ENCODE results near the gene EZH1.
A peak's percentile ranks its signal among the peaks of the same experiment; 100 is the strongest.

EZH1 gene

GRCh38 chr17:42682722-42683403, 62.0 kb downstream of the EZH1 start:
- DNase-seq (ENCODE audit: low read depth in 3 of 3), result no peak

- DNase-seq (ENCODE audit: low read depth in 3 of 3), result no peak
These were observed 62.7 kb downstream of the EZH1 start, which contains the start of gene CNTNAP1 for GRCh38 chr17:42681976-42682721. TSS of gene CNTNAP1 (plus strand) at chr17:42682531. CDS start at chr17:42682830, 299 bp downstream.

DNA sequence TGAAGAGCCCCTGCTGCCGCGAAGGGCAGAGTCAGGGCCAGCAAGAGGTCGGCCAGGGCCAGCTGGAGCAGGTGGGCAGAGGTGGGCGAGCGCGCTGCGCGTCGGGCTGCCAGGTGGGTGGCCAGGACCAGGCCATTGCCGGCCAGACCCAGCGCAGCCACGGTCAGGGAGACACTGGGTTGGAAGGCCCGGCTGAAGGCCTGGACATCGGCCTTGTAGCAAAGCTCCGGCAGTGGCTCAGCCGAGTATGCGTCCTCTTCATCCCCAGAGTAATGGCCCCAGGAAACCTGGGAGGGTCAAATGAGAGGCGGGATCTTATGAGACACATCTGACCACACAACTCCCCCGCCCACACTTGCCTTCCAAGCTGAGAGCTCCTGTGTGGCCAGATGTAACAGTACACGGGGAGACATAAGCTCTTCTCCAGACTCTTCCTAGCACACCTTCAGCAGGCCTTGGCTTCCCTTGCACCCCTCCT, 64.5 kb downstream of the EZH1 start:
- DNase-seq (ENCODE audit: low read depth in 3 of 3), result no peak

- DNase-seq (ENCODE audit: low read depth in 3 of 3), result peak; percentile 41 to 74 (median 45)
These were observed 65.1 kb downstream of the EZH1 start for GRCh38 chr17:42679492-42680330.

- no peak for DNase-seq (ENCODE audit: low read depth in 3 of 3)
These were observed 65.8 kb downstream of the EZH1 start for GRCh38 chr17:42678951-42679491.

GRCh38 chr17:42677921-42678781, 66.7 kb downstream of the EZH1 start:
- peak; percentile 55 to 80 (median 61) for DNase-seq (ENCODE audit: low read depth in 3 of 3)

- peak; percentile 96 to 99 (median 98) for DNase-seq (ENCODE audit: low read depth in 3 of 3)
These were observed 67.6 kb downstream of the EZH1 start for GRCh38 chr17:42677012-42677857.

- DNase-seq (ENCODE audit: low read depth in 3 of 3), result no peak
These were observed 68.3 kb downstream of the EZH1 start, which contains the start of gene PLEKHH3 for GRCh38 chr17:42676424-42677011. TSS of gene PLEKHH3 (minus strand) at chr17:42676994. CDS start at chr17:42676563, 431 bp downstream.

DNA sequence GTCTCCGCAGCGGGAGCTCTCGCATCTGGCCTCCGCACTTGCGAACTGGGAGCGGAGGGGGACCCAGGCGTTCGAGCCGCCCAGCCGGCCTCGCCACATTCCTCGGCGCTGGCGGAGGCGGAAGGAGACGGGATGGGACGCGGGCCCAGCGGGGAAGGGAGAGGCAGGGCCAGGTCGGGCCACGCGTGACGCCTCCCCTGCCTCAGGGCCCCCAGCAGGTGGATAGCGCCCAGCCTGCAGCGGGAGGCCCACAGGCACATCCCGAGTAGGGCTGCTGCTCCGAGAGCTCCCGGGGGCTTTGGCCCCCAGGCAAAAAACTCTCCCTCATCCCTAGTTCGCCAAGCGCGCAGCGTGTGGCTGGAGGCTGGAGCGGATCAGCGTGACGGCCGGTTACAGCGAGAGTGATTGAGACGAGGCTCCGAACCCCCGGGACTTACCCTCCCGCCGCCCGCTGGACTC, 68.8 kb downstream of the EZH1 start:
- DNase-seq (ENCODE audit: low read depth in 3 of 3), result no peak

DNA sequence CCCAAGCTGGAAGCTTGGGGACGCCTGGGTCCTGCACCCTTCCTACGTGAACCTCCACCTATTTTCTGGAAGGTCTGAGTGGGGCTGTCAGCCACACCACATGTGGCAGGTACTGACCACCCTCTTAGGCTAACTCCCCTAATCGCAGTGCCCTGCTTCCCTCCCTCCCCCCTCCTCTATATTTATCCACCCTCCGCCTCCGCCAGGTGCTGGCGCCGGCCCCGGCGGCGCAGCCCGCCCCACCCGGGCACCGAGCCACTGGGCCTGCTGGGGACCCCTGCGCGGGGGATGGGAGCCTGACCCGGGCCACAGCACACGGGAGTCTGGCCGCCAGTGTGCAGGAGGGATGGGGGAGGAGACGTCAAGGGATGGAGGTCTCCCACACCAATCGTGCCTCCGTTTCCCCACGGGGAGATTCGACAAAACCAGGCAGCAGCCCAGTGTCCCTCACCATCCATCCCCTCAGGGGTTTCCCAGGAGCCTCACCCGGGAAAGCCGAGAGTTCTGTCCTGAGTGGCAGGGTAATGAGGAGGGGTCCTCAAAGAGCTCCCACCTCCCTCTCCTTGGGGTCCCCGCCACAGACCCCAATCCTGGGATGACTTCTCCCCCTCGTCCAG, 69.4 kb downstream of the EZH1 start:
- no peak for DNase-seq (ENCODE audit: low read depth in 3 of 3)

DNA sequence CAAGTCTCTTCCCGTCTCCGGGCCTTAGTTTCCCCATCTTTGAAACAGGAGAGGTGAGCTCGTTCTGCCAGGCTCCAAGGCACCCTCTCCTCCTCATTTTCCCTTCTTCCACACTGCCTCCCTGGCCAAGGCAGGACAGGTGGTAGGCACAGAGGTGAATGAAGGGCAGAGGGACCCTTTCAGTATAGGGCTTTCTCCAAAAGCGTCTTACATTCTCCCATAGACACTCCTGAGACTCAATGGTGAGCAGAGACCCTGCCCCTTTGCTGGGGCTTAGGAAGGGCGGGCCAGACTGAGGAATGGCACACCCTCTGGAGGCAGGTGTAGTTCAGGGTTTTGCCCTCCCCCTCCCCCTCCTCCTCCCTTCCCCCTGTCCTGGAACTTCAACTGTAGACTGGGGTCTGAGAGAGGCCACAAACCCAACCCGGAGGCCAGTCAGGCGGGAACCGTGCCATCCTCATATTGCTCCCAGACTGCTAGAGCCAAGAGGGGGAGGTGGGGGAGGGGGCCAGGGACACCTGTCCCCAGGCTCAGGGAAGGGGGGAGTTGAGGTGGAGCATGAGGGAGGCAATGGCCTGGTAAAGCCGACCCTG, 70.0 kb downstream of the EZH1 start:
- DNase-seq (ENCODE audit: low read depth in 3 of 3), result no peak

DNA sequence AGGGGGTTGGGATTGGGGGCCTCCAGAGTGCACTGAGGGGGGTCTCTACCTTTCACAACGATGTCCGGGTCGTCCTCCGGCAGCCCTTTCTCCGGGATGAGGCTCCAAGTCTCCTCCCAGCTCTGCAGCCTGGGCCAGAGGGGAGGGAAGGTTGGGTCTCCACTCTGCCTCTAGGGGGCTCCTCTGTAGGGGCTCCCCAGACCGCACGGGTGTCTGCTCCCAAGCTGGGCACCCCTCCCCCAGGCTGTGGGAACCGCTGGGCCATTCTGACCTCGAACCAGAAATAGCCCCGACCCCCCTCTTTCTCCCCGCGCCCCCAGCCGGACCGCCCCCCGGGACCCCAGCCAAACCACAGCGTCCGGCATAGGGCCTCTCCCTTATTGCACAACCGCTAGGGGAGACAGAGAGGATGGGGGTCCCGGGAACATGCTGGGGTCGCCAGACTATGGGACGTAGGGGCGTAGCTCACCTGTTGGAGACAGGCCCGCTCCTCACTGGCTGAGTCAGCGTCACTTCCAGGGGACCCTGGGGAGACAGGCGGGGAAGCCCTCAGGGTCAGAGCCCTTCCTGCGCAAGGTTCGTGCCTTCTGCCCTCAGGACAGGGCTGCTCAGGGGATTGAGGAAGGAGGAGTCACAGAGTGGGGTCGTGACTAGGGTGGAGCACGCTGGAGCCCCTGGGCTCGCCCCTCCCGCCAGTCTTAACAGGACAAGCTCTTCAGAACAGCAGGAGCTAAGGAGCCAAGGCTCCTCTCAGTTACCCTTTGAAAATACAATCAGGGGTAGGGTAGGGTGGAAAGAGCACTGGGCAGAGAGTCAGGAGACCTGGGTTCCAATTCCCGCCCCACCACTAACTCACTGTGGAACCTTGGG, 70.7 kb downstream of the EZH1 start:
- no peak for DNase-seq (ENCODE audit: low read depth in 3 of 3)

- DNase-seq (ENCODE audit: low read depth in 3 of 3), result no peak
These were observed 71.5 kb downstream of the EZH1 start for GRCh38 chr17:42673266-42673884.

DNA sequence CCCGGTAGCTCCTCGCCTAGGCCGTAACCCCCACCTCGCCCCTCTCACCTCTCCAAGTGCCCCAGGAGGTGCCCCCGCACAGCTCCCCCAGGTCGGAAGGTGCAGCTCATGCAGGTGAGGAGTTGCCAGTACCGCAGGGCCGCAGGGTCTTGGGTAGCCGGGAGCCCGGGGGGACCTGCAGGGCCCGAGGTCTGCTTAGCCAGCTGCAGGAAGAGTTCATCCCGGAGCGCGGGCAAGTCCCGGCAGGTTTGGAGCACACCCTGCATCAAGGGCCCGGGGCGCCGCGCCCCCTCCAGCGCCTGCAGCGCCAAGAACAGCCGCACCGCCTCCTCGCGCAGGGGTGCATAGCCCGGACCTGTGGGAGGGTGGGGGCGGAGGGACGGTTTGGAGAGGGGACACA, 72.8 kb downstream of the EZH1 start:
- no peak for DNase-seq (ENCODE audit: low read depth in 3 of 3)

- no peak for DNase-seq (ENCODE audit: low read depth in 3 of 3)
These were observed 73.8 kb downstream of the EZH1 start for GRCh38 chr17:42670789-42671657.
